SKM-1 (cell line): Measurements from ENCODE around the gene PAM16.

Experiments used
- DNase-seq: peaks from one replicate; lab custom pipeline; 2025; ENCODE audit not compliant: unreplicated experiment; lab: John Stamatoyannopoulos, UW

Gene PAM16

DNA sequence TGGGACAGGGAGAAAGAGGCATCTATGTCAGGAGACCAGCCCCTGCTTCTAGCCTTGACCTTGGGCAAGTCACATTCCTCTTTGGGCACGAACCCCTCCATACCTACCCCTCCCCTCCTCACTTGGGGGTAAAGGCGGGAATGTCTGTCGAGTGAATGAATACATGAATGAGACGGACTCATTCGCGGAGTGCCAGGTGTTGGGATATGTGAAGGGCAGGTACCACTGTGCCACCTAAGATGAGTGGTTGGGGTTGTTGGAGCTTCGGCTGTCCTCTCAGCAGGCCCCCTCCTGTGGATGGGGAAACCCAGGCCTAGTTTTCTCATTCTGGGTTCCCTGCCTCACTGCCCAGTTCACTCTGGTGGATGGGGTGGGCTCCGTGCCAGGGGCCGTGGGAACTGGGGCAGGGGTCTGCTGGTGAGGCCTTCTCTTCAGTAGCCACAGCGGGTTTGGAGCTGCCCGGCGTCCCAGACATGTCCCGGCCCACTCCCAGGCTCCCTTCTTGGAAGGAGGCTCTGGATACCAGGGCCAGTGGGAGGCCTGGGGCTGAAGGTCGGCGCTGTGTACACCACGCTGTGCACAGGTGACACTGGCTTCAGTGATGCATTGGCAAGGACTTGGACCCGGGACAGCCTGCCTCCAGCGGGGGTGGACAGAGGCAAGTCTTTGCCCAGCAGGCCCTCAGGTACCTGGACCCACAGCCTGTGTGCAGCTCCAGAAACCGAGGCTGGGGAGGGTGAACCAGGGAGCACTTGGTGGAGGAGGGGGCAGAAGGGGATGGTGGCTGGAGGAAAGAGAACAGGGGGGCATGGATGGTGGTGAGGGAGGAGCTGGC, 29.6 kb downstream of the PAM16 start:
- no peak for DNase-seq

DNA sequence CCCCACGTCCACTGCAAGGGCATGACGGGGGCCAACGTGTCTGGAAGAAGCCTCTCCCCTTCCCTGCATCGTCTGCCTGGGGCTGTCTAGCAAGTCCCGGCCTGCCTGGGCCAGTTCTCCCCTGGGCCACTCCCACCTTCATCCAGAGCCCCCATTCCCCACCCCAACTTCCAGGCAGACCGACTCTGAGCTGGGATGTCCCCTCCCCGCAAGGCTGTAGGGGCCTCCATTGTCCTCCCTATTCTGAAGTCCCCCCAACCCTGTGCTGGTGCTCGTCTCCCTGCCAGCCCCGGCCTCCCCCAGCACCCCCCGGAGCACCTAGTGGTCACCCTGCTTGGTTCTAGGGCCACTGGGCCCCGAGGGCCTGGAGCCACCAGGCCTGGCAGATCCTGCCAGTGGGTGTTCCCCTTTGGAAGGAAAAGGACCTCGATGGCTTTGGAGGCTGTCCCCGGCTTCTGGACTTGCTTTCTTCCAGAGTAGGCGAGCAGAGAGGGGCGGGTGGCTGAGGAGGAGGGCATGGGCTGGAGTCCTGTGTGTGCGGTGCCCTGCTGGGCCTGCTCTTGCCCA, 30.5 kb downstream of the PAM16 start:
- DNase-seq = no peak

GRCh38 chr16:4319454-4320421, 31.4 kb downstream of the PAM16 start:
- DNase-seq = no peak

DNA sequence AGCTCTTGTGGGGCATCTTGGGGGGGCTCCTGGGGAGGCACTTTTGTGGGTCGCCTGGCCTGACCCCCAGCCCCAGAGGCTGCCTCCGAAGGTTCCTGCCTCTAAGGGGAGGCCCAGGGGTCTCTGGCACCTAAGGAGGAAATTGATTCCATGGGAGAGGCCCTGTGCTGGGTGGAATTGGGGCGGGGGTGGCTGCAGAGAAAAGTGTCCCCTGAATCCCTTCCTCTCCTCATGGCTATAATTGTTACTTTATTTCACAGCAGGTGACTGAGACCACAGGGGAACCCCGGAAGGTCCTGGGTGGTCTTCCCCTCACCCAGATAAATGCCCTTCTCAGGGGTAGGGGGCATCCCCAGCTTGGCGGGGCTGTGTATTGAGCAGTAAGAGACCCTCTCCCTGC, 32.2 kb downstream of the PAM16 start:
- DNase-seq = no peak

DNA sequence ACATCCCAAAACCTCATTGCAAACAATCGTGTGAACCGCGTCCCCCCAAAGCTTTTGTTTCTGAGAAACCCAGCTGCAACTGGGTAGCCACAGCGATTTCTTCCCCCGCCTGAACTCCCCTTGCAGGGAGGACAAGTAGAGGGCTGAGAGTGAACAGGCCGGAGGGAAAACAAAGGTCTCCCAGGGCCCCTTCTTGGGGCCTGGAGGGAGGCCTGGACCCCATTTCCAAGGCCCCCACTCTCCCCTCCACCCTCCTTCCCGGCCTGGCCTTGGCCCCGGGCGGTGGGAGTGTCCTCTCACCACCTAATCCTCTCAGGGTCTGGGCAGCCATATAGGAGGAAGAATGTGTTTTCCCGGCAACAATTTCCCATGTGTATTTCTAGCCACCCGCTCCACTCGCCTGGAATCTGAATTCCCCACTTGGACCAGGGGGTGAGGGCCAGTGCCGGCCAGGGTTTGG, 32.6 kb downstream of the PAM16 start:
- DNase-seq = no peak

- no peak for DNase-seq
Observed at GRCh38 chr16:4317532-4318450, 33.3 kb downstream of the PAM16 start.

GRCh38 chr16:4316864-4317531, 34.1 kb downstream of the PAM16 start:
- no peak for DNase-seq

- no peak for DNase-seq
Observed at GRCh38 chr16:4316108-4316863, 34.8 kb downstream of the PAM16 start.

DNA sequence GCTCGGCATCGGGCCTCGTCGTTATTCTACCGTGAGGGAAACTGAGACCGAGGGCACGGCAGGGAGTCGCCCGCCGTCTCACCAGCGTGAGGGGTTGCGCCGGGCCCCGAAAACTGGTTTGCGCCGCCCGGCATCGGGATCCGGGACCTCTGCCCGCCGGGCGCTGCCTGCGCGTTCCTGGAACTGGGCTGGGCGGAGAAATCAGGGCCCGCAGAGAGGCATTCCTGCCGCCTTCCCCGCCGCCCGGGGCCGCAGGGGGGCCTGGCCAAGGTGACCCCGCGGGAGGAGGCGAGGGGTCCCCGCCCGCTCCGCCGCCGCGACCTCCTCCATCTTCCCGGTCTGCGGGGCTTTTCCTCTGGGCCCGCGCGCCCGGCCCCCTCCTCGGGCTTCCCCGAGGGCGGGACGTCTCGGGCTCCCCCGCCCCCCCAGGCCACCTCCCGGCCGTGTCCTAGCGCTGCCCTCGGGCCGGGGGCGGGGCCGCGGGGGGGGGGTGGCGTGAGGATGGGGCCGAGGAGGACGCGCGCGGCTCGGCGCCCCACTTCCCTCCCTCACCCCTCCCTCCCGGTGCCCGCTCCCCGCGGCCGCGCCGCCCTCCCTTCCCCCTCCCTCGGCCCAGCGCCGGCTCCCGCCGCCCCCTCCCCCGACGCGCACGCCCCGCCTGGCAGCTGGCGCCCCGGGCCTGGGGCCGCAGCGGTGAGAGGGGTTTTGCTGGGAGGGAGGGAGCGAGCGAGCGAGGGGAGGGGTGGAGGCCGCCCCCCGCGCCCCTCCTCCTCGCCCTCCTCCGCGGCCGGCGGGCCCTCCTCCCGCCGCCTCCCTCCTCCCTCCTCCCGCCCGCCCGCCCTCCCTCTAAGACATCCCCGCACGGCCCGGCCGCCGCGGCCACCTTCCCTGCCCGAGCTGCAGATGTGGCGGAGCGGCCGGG, 35.7 kb downstream of the PAM16 start, which contains the start of gene GLIS2:
TSS of gene GLIS2 (plus strand) at position 882 of the 922 bp plus-strand sequence. CDS start 16,214 bp downstream, outside the sequence.
- DNase-seq = no peak

- DNase-seq = no peak
Observed at GRCh38 chr16:4314532-4315185, 36.5 kb downstream of the PAM16 start.

- no peak for DNase-seq
Observed at GRCh38 chr16:4313563-4314531, 37.3 kb downstream of the PAM16 start.

DNA sequence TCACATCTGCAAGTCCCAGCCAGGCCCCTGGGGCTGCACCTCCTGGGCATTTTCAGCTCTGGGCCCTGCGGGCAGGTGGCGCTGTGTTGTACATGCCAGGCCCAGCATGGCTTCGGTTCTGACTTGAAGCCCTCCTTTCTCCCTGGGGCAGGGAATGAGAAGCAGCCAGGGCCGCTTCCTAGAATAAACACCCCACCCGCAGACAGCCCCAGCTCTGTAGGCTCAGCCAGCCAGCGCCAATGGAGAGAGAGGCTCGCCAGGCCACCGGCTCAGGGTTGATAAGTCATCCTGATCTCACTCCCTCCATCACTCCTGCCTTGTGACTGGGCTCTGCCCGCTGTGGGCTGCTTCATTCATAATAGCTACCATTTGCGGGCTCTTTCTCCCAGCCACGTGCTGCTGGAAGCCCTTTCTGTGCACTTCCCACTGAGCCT, 41.3 kb downstream of the PAM16 start:
- no peak for DNase-seq

DNA sequence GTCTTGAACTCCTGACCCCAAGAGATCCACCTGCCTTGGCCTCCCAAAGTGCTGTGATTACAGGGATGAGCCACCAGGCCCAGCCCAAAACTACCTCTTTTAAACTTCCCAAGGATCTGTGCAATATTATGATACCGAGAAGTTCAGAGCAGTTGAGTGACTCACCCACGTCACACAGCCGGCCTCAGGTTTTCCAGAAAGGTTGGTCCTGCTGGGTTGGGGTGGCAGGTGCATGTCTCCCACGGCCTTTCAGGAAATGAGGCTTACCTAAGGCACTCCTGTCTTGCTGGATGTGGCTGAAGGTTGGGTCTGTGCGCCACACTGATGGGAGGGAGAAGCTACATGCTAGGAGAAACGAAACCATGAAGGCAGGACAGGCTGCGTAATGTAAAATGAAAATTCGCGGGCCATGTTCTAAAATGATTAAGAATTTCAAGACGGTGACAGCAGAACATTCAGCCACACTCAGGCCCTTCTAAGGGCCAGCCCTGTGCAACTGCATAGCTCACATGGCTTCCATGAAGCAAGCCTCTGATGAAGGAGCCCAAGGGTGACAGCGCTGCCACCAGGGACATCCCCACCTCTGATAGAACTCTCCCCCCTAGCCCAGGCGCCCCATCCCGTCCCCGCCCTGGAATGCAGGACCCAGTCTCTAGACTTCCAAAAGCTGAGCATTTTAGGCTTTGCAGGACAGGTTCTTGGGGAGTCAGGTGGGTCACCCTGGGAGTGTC, 41.9 kb downstream of the PAM16 start:
- no peak for DNase-seq

DNA sequence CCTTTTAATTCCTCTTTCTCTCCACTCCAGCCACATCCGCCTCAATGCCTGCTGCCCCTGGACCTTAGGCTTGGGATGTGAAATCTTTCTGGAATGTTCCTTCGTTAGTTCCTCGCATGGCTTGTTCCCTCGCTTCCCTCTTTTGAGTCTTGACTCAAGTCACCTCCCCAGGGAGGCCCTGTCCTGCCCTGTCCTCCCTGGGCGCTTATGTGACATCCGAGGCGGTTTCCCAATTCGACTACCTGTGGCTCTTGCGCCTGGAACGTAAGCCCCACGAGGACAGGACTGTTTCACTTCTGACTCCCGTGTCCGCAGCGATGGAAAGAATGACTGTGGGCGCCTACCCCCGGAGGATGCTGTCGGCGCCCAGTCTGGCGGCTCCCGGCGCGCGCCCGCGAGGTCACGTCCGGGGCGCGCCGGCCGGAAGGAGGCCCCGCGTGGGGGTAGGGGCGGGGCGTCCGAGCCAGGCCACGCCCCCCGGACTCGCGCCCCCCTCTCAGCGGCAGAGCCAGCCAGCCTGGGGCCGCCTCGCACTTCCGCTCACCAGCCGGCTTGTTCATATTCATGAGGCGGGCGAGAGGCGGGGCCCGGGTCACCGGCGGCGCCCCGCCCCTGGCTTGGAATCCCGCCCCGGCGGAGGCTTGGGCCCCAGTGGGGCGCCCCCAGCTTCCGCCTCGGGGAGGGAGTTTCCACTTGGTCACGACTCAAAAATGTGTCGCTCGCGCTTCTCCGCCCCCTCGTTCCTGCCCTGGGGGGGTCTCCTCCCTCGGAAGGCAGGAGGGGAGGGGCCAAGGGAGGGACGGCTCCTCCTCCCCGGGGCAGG, 43.7 kb downstream of the PAM16 start:
- DNase-seq = peak; percentile 92
